ENCODE measurements around the gene TSPAN9.

The TSPAN9 gene

DNA sequence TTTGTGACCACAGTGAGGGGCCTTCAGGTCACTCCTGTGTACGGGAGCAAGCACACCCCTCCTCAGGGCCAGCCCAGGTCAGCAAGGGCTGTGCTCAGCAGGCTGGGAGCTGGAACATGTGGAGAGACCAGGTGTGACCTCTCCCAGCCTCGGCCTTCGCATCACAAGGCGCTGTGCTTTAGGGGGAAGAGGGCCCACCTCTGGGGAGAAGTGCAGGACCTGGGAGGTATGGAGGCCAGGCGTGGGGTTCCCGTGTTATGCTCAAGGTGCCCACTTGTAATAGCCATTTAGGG lies 219.2 kb downstream of the TSPAN9 start:
- DNase-seq (ENCODE audit: low spot score) = no peak

GRCh38 chr12:3298603-3299002 lies 221.4 kb downstream of the TSPAN9 start:
- DNase-seq (ENCODE audit: low spot score) = no peak

GRCh38 chr12:3299929-3300832 lies 223.0 kb downstream of the TSPAN9 start:
- DNase-seq (ENCODE audit: low spot score) = peak; percentile 91

GRCh38 chr12:3300833-3301401 lies 223.7 kb downstream of the TSPAN9 start:
- no peak for DNase-seq (ENCODE audit: low spot score)

DNA sequence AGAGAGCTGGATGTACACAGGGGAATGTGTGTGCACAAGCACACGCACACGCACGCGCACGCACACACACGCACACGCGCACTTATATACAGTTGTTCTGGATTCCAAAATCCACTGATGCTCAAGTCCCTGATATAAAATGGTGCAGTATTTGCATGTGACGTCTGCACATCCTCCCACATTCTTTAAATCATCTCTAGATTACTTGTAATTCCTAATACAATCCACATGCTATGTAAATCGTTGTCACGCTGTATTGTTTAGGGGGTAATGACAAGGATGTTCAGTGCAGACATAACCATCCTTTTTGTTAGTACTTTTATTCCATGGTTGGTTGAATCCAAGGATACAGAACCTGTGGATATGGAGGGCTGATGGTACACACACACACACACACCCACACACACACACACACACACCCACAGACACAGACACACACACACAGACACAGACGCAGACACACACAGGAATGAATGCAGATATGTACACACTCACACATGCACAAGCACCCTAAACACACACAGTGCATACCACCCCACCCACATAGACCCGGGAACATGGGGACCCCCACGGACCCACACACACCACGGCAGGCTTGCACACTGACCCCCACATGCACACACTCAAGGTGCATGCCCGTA lies 225.3 kb downstream of the TSPAN9 start:
- no peak for DNase-seq (ENCODE audit: low spot score)

DNA sequence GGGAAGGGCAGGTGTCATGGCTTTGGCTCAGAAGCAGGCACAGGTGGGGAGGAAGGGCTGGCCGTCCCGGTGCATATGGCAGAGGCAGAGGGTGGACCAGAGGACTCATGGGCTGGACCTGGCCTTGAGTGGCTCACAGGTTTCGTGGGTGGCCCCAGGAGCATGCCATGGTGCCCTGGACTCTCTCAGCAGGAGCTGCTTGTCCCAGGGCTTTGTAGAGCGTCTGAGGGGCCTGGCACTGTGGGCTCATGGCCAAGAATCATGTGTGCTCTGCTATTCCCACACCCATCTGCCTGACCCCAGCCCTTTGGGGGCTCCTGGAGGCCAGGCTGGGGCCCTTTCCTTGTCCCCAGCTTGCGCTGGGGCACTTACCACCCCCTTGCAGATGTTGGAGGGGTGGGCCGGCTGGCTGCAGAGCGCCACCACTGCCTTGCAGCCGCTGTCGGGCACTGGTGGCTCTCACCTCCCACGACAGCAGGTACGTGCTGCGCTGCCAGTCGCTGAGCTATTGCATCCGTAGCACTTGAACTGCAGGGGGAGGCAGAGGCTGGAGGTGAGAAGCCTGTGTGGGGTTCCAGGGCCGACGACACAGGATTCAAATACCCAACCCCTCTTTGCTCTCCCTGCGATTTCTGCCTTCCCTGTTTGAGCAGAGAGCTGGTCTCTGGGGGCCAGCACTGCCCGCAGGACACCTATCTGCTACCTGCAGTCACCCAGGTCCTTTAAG lies 226.4 kb downstream of the TSPAN9 start:
- no peak for DNase-seq (ENCODE audit: low spot score)

DNA sequence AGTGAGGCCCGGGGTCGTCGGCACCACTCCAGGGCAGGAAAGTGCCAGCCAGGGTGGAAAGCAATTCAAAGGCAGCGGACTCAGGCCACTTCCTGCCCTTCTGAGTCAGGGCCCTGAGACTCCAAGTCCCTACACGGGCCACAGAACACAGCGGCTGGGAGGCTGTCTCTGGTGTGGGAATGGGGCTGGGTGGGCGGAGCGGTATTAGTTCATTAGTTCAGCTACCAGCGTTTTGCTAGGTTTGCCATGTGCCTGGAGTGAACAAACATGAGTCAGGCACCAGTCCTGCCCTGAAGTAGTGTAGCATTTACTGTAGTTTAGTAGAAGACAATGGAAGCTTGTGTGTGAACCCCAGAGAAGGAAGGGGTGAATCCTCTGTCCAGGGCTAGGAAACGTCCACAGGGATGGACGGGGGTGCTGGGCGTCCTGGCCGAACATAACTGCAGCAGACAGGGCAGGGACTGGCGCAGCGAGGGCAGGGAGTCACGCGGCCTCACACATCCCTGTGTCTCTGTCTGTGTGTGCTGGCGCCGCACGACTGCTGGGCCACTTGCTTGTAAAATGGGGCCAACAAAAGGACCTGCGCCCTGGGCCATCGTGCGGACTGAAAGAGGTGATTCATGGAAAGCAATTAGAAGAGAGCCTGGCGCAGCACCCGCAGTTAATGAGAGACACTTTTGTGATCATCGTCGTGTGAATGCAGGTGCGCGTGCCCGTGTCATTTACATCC lies 227.4 kb downstream of the TSPAN9 start:
- no peak for DNase-seq (ENCODE audit: low spot score)

DNA sequence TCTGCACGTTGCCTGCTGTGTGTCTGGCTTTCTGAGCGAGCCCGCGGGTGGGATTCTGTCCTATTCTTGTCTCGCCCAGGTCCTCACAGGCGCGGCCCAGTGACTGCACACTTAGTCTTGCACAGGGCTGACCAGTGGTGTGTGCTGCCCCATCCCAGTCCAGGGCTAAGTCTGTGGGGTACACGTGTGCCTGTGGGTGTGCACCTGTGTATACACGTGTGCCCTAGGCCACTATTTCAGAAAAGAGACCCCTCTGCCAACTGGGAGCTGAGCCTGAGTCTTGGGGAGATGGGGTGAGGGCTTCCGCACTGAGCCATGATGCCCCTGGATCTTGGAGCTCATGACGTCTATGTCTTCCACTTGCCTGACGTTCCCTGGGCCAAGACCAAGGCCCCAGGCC lies 228.3 kb downstream of the TSPAN9 start:
- no peak for DNase-seq (ENCODE audit: low spot score)

DNA sequence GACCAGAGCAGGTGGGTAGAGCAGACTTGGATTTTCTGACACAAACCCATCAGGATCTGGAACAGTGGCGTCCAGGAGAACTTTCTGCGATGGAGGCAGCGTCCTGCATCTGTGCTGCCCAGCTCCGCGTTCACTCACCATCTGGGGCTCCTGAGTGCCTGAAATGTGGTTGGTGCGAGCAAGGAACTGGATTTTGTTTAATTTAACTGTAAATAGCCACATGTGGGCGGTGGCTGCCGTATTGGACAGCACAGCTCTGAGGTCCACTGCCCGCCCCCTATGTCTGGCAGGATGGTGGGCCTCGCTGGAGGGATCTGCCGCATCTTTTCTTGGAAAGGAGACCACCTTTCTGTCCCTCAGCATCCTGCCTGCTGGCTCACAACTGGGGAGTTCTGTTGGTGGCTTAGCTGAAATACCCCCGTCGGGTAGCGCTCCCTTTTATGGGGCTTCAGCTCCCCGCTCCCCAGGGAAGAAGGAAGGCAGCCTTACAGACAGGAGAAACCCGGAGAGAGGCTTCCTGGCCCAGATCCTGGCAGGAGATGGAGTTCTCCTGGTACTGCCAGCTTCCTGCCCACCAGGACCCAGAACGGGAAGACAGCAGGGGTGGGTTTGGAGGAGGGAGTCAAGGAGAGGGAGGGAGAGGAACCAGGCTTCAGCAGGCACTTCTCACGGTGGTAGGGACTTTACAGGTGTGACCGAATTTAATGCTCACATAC lies 228.9 kb downstream of the TSPAN9 start:
- DNase-seq (ENCODE audit: low spot score) = no peak

GRCh38 chr12:3307389-3307788 lies 230.2 kb downstream of the TSPAN9 start:
- peak; percentile 81 for DNase-seq (ENCODE audit: low spot score)

DNA sequence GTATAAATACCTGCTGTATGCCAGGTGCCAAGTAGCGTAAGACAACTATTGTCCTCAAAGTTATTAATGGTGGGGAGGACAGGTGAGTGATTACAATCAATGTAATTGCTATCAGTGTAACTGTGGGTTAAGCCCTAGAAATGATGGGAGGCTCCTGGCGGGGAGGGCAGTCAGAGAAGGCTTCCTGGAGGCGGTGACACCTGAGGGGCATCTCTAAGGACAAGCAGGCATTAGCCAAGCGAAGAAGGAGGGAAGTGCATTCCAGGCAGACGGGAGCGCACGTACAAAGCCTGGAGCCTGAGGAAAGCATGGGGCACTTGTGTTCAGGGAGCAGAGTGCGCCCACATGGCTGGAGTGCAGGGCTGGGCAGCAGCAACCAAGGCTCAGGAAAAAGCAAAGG lies 230.9 kb downstream of the TSPAN9 start:
- DNase-seq (ENCODE audit: low spot score) = no peak

- no peak for DNase-seq (ENCODE audit: low spot score)
These were observed 231.4 kb downstream of the TSPAN9 start for GRCh38 chr12:3308609-3309008.

- no peak for DNase-seq (ENCODE audit: low spot score)
These were observed 232.6 kb downstream of the TSPAN9 start for GRCh38 chr12:3309805-3310204.

GRCh38 chr12:3310271-3311026 lies 233.3 kb downstream of the TSPAN9 start:
- DNase-seq (ENCODE audit: low spot score) = no peak

GRCh38 chr12:3311027-3311402 lies 233.8 kb downstream of the TSPAN9 start:
- no peak for DNase-seq (ENCODE audit: low spot score)

DNA sequence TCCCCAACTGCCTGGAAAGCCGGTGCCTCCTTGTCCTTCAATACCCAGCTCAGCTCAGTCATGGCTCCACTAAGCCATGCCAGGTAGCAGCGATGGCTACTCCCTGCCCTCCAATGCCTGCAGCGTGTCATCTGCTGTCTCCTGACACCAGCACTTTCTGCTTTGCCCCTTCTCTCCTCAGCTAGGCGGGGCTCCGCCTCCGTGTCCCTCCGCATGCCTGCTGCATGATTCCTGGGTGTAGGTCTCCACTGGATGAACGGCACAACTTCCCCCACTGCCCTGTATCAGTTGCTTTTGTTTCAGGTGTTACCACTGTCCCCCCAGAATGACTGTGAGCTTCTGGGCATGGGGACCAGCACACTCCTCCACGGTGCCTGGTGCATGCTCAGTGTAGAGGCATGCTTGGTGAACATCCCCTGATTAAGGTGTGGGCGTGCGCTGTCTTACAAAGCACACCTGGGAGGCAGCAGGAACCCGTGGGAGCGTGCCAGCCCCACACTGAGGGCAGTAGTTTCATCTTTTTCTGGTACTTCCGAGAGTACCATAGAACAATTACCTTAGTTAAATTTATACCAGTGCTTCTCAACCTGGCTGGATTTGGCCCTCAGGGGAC lies 234.4 kb downstream of the TSPAN9 start:
- DNase-seq (ENCODE audit: low spot score) = no peak

- no peak for DNase-seq (ENCODE audit: low spot score)
These were observed 235.9 kb downstream of the TSPAN9 start for GRCh38 chr12:3313066-3313465.

DNA sequence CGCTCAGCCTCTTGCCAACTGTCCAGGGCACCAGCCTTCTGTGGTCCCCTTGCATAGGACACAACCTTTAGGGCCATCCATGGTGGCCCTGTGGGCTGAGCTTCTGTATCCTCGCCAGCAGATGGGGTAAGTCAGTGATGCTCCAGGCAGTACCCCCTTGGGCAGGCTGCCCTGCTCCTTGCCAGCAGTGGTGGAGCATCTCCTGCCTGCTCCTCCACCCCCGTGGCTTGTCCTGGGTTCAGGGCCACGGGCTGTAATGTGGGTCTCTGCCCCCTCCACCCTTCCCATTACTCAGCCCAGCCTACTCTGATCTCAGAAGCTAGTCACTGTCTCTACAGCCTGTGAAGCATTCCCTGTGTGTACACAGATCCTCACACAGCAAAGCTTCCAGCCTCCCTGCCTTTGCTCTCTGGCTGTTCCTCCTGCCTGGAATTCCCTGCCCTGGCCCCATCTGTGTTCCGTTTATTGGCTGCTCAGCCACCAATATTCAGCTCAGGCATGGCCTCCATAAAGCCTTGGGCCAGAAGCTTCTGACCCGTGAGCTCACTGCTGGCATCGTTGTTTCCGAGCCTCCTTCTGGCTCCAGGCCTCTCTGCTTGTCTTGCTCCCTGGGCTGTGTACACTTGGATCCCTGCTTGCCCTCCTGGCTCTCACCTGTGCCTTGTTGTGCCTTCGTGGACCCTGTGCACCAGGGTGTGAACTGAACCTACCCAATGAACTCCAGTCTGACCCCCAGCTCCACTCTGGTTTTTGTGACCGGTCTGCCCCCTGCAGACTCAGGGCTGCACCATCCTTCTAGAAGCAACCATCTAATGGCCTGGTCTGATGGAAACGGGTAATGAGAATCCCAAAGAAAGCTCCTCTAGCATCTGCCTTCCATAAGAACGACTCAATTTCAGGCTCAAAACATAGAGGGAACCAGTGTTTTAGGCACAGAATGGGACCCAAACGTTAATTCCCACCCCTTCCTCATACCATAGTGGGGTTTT lies 236.8 kb downstream of the TSPAN9 start:
- DNase-seq (ENCODE audit: low spot score) = peak; percentile 80

DNA sequence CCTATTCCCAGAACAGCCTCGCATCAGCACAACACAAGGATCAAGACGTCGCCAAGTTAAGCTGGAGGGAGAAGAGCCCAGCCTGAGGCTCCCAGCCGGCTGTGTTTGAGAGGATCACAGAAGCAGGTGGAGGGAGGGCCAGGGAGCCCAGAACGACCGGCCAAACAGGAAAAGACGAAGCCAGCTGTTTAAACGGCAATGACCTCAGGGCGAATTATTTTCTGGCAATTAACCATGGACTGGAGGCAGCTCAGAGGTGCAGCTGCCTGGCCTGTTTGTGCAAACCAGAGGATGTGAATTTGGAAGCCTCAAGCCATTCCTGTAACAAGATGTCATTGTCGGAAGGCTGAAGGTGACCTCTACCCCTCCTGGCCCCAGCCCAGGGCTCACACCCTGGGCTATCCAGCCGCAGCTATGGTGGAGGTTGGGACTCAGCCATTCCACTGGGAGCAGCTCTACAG lies 238.1 kb downstream of the TSPAN9 start:
- DNase-seq (ENCODE audit: low spot score) = peak; percentile 85

Measured in left forelimb (tissue), 1 donor.